ENCODE results near the gene NTM. TPM values are rescaled to one million over a fixed set of nuclear protein-coding genes. Genes with fewer than 3 reads are reported as not detected.

The NTM gene
- total RNA-seq, 2 donors from 2014 or later, result not detected

- H3K27me3 ChIP-seq (replicated peaks; ENCODE audit: insufficient read depth), result no peaks in the 10 kb centered on the region
- ATAC-seq (ENCODE audit: insufficient number of reproducible peaks, low FRiP score, low read depth) (no peak), DNase-seq (ENCODE audit: low spot score) (no peak)
- no peaks in the 10 kb centered on the region for H3K4me1 ChIP-seq (ENCODE audit: control insufficient read depth in 1 of 2, low read depth in 2 of 2)
- no peaks in the 10 kb centered on the region for H3K36me3 ChIP-seq
- H3K9me3 ChIP-seq, result no peaks in the 10 kb centered on the region
- H3K4me3 ChIP-seq, result no peak overlapping the region
- TF ChIP-seq CTCF (IDR thresholded peaks at IDR 0.05), result no peak
- no peak overlapping the region for H3K27ac ChIP-seq
These were observed 926.7 kb downstream of the NTM start for GRCh38 chr11:132296946-132297610.

- no peaks in the 10 kb centered on the region for H3K9me3 ChIP-seq
- no peaks in the 10 kb centered on the region for H3K4me1 ChIP-seq (ENCODE audit: control insufficient read depth in 1 of 2, low read depth in 2 of 2)
- ATAC-seq (ENCODE audit: insufficient number of reproducible peaks, low FRiP score, low read depth) (no peak), DNase-seq (ENCODE audit: low spot score) (no peak)
- H3K27me3 ChIP-seq (replicated peaks; ENCODE audit: insufficient read depth), result no peaks in the 10 kb centered on the region
- no peak for TF ChIP-seq CTCF (IDR thresholded peaks at IDR 0.05)
- no peak overlapping the region for H3K27ac ChIP-seq
- no peak overlapping the region for H3K4me3 ChIP-seq
- no peaks in the 10 kb centered on the region for H3K36me3 ChIP-seq
These were observed 927.9 kb downstream of the NTM start for GRCh38 chr11:132298357-132298756.

GRCh38 chr11:132300283-132300682 lies 929.9 kb downstream of the NTM start:
- no peak for TF ChIP-seq CTCF (IDR thresholded peaks at IDR 0.05)
- Histone ChIP-seq H3K27me3 (replicated peaks; ENCODE audit: insufficient read depth) (no peaks in the 10 kb centered on the region), H3K4me1 (ENCODE audit: control insufficient read depth in 1 of 2, low read depth in 2 of 2) (no peaks in the 10 kb centered on the region), H3K27ac (no peak overlapping the region), H3K36me3 (no peaks in the 10 kb centered on the region), H3K4me3 (no peak overlapping the region), H3K9me3 (no peaks in the 10 kb centered on the region)
- ATAC-seq (ENCODE audit: insufficient number of reproducible peaks, low FRiP score, low read depth) (no peak), DNase-seq (ENCODE audit: low spot score) (no peak)

- DNase-seq (ENCODE audit: low spot score) (no peak), ATAC-seq (ENCODE audit: insufficient number of reproducible peaks, low FRiP score, low read depth) (no peak)
- no peak for TF ChIP-seq CTCF (IDR thresholded peaks at IDR 0.05)
- H3K9me3 ChIP-seq, result no peaks in the 10 kb centered on the region
- H3K4me1 ChIP-seq (ENCODE audit: control insufficient read depth in 1 of 2, low read depth in 2 of 2), result no peaks in the 10 kb centered on the region
- no peaks in the 10 kb centered on the region for H3K27me3 ChIP-seq (replicated peaks; ENCODE audit: insufficient read depth)
- H3K36me3 ChIP-seq, result no peaks in the 10 kb centered on the region
- H3K4me3 ChIP-seq, result no peak overlapping the region
- no peak overlapping the region for H3K27ac ChIP-seq
These were observed 931.0 kb downstream of the NTM start for GRCh38 chr11:132301465-132301864.

GRCh38 chr11:132301900-132302299 lies 931.5 kb downstream of the NTM start:
- Histone ChIP-seq H3K4me3 (no peak overlapping the region), H3K4me1 (ENCODE audit: control insufficient read depth in 1 of 2, low read depth in 2 of 2) (no peaks in the 10 kb centered on the region), H3K27me3 (replicated peaks; ENCODE audit: insufficient read depth) (no peaks in the 10 kb centered on the region), H3K27ac (no peak overlapping the region), H3K36me3 (no peaks in the 10 kb centered on the region), H3K9me3 (no peaks in the 10 kb centered on the region)
- ATAC-seq (ENCODE audit: insufficient number of reproducible peaks, low FRiP score, low read depth) (no peak), DNase-seq (ENCODE audit: low spot score) (no peak)
- no peak for TF ChIP-seq CTCF (IDR thresholded peaks at IDR 0.05)
